ENCODE measurements around the gene SCNN1G.

SCNN1G gene

DNA sequence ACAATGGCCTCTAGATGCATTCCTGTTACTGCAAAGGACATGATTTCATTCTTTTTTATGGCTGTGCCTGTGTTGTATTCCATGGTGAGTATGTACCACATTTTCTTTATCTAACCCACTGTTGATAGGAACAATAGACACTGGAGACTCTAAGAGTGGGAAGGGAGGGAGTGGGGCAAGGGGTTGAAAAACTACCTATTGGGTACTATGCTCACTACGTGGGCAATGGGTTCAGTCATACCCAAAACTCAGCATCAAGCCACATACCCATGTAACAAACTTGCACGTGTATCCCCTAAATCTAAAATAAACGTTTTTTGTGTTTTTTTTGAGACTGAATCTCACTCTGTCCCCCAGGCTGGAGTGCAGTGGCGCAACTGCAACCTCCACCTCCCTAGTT lies 72.5 kb downstream of the SCNN1G start:
- no peak for DNase-seq

DNA sequence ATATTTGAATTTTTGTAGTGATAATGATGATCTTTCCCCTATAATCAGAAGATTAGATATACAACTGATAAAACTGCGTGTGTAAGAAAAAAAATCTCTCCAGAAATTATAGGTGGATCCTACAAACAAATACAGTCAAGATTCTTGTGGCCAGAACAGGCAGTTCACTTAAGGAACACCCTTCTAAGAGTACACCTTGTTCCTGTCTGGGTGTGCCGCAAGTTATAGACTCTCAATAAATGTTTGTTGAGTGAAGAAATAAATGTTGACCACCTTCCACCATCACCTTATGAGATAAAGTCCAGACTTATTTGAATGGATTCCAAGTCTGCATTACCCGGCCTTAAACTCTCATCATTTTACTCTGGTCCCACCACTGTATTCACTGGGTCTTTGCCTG lies 73.9 kb downstream of the SCNN1G start:
- no peak for DNase-seq

DNA sequence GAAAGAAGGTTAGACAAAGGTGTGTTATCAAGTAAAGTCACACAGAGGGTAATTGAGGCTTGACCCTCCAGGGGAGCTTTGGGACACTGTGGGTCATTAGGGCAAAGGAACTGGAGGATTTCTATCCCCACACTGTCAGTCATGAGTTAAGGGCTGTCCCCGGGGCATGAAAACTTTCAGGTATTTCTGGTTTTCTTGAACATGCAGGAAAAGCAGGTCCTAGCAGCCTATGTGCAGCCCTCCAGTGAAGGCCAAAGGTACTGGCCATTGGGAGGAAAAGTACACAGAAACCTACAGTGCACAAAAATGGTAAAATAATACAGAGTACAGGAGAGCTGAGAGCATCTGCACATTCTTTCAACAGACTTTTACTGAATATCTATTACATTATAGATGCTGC lies 75.1 kb downstream of the SCNN1G start:
- DNase-seq, result no peak

GRCh38 chr16:23258919-23259237 lies 76.3 kb downstream of the SCNN1G start:
- DNase-seq, result no peak

Data from NCI-H187 treated with DMSO at 0.1 percent for 48 hours (cell line).